HepG2 (cell line): ENCODE measurements around the gene PSMD9. TPM values are rescaled to one million over a fixed set of nuclear protein-coding genes. Genes with fewer than 3 reads are reported as not detected.

Experiments used
- CTCF ChIP-seq: sonication (generic); formaldehyde crosslinking; IDR thresholded peaks from 2 replicates; pipeline ENCODE4 v1.5.0; 2020; ENCODE audit warnings: mild to moderate bottlenecking, missing genetic modification reagents, moderate library complexity
- ELF3 ChIP-seq: IDR thresholded peaks from 2 replicates; pipeline ENCODE4 v1.6.1; 2016; ENCODE audit warnings: missing genetic modification reagents, missing compliant biosample characterization
- FOSL2 ChIP-seq: sonication (generic); formaldehyde crosslinking; IDR thresholded peaks from 2 replicates; pipeline ENCODE4 v1.4.0; 2020; ENCODE audit warnings: missing genetic modification reagents
- FOXK1 ChIP-seq: sonication (generic); formaldehyde crosslinking; IDR thresholded peaks from 2 replicates; pipeline ENCODE4 v1.4.0; 2020; ENCODE audit warnings: low read depth, missing genetic modification reagents, borderline replicate concordance
- FOXK2 ChIP-seq: fragments of 450-650 bp; IDR thresholded peaks from 2 replicates; pipeline ENCODE4 v1.6.1; 2016
- FOXP1 ChIP-seq, 2 experiments: fragments of 450-650 bp in 1 of 2; IDR thresholded peaks; 2 replicates each; pipeline ENCODE4 v1.6.1; 2017 to 2018; ENCODE audit warnings: antibody characterized with exemption in 1 of 2
- GATAD1 ChIP-seq: IDR thresholded peaks from 2 replicates; pipeline ENCODE4 v1.6.1; 2016; ENCODE audit warnings: missing genetic modification reagents, missing compliant biosample characterization
- HMG20A ChIP-seq: IDR thresholded peaks from 2 replicates; pipeline ENCODE4 v1.6.1; 2016; ENCODE audit warnings: borderline replicate concordance
- NR2C2 ChIP-seq: sonication (generic); formaldehyde crosslinking; IDR thresholded peaks from 2 replicates; pipeline ENCODE4 v1.4.0; 2020; ENCODE audit warnings: missing genetic modification reagents, mild to moderate bottlenecking, moderate library complexity, borderline replicate concordance
- RXRA ChIP-seq: sonication (generic); formaldehyde crosslinking; IDR thresholded peaks from 2 replicates; pipeline ENCODE4 v1.5.1; 2020; ENCODE audit warnings: missing genetic modification reagents
- SALL1 ChIP-seq: sonication (generic); formaldehyde crosslinking; IDR thresholded peaks from 2 replicates; pipeline ENCODE4 v1.8.0; 2022; ENCODE audit warnings: mild to moderate bottlenecking, missing genetic modification reagents
- SOX13 ChIP-seq, 3 experiments: fragments of 450-650 bp in 1 of 3; sonication (generic) in 1 of 3; formaldehyde crosslinking in 1 of 3; IDR thresholded peaks in 2 of 3; conservative IDR thresholded peaks in 1 of 3; 2 replicates each; pipeline versions ENCODE4 v1.5.0 to v1.6.1; 2016 to 2020; ENCODE audit warnings: antibody characterized with exemption in 1 of 3, mild to moderate bottlenecking in 1 of 3, missing compliant biosample characterization in 1 of 3, missing genetic modification reagents in 1 of 3, moderate library complexity in 1 of 3
- SOX6 ChIP-seq, 2 experiments: fragments of 450-650 bp in 1 of 2; sonication (generic) in 1 of 2; formaldehyde crosslinking in 1 of 2; IDR thresholded peaks; 2 replicates each; pipeline versions ENCODE4 v1.4.0 to v1.6.1; 2017 to 2020; ENCODE audit warnings: antibody characterized with exemption in 1 of 2, mild to moderate bottlenecking in 1 of 2, missing genetic modification reagents in 1 of 2
- ZBTB25 ChIP-seq: IDR thresholded peaks from 2 replicates; pipeline ENCODE4 v1.6.1; 2018; ENCODE audit warnings: missing genetic modification reagents
- ZMAT3 ChIP-seq: sonication (generic); formaldehyde crosslinking; conservative IDR thresholded peaks from 2 replicates; pipeline ENCODE4 v1.7.0; 2021; ENCODE audit warnings: missing genetic modification reagents
- ZMYM4 ChIP-seq: sonication (generic); formaldehyde crosslinking; IDR thresholded peaks from 2 replicates; pipeline ENCODE4 v1.8.1; 2023; ENCODE audit warnings: mild to moderate bottlenecking, missing genetic modification reagents
- ZNF407 ChIP-seq: sonication (generic); formaldehyde crosslinking; IDR thresholded peaks from one replicate; pipeline ENCODE4 v1.5.1; 2020; ENCODE audit warnings: mild to moderate bottlenecking, missing genetic modification reagents; ENCODE audit errors: not compliant biosample characterization
- ZNF790 ChIP-seq: sonication (generic); formaldehyde crosslinking; IDR thresholded peaks from 2 replicates; pipeline ENCODE4 v1.8.0; 2022; ENCODE audit warnings: missing genetic modification reagents, mild to moderate bottlenecking, borderline replicate concordance
- ZSCAN21 ChIP-seq: sonication (generic); formaldehyde crosslinking; IDR thresholded peaks from 2 replicates; pipeline ENCODE4 v1.8.0; 2022; ENCODE audit warnings: mild to moderate bottlenecking, missing genetic modification reagents, moderate library complexity, borderline replicate concordance
- polyA plus RNA-seq, 8 experiments: library from polyadenylated mRNA; depleted of rRNA in 3 of 8; stranded (reverse) in 7 of 8; unstranded in 1 of 8; fragments of >200 nt; fragmentation: Illumina TruSeq in 4 of 8; extraction: Trizol in 4 of 8; gene quantifications; 2 replicates each; pipeline versions ENCODE4 v1.2.1 to v1.2.3, GENCODE V29; 2011 to 2016; ENCODE audit warnings: low read depth in 4 of 8, missing spikeins in 1 of 8, mixed read lengths in 1 of 8; ENCODE audit not compliant: insufficient read depth in 1 of 8
- total RNA-seq, 5 experiments: library from RNA; depleted of rRNA; stranded (reverse); fragments of >200 nt; fragmentation: Illumina TruSeq; extraction: Trizol; gene quantifications; 2 replicates each; pipeline ENCODE4 v1.2.3, GENCODE V29; 2016; ENCODE audit warnings: low read depth in 1 of 5

The PSMD9 gene
- total and polyA plus RNA-seq, 2 of the 13 experiments (the other 11 are each of a cell fraction or from before 2014, with no cell fraction given) = 41.4 to 61.1 TPM

- TF ChIP-seq ZBTB25 (CRISPR knock-in tag) = 0 out of 2 replicates have a peak, but pooled peaks have one; percentile 13
- TF ChIP-seq SOX13 (IDR thresholded peaks at IDR 0.05) = no peak
- peak in 1 of 2 experiments; percentile 30; a peak in 1 of 4 replicates for TF ChIP-seq SOX13 (CRISPR knock-in tag; conservative IDR thresholded peaks at IDR 0.05 in 1 of 2, IDR thresholded peaks at IDR 0.05 in 1 of 2)
- TF ChIP-seq ZNF790 (CRISPR knock-in tag) = no peak
- no peak for TF ChIP-seq NR2C2
- TF ChIP-seq ELF3 (CRISPR knock-in tag) = peak; percentile 53
- TF ChIP-seq CTCF (CRISPR knock-in tag) = 0 out of 2 replicates have a peak, but pooled peaks have one; percentile 6
- no peak for TF ChIP-seq ZNF407 (CRISPR knock-in tag)
- no peak for TF ChIP-seq GATAD1
- TF ChIP-seq FOXK2 = 0 out of 2 replicates have a peak, but pooled peaks have one; percentile 44
- TF ChIP-seq SALL1 (CRISPR knock-in tag) = peak; percentile 55
- peak; percentile 45; the same call in 1 of the 2 replicates for TF ChIP-seq FOXP1 (IDR thresholded peaks at IDR 0.05)
- TF ChIP-seq FOXP1 (CRISPR knock-in tag; IDR thresholded peaks at IDR 0.05) = peak; percentile 88
- peak; percentile 71; the same call in 1 of the 2 replicates for TF ChIP-seq ZMAT3
- TF ChIP-seq RXRA (CRISPR knock-in tag) = 0 out of 2 replicates have a peak, but pooled peaks have one; percentile 43
- peak; percentile 43; the same call in 1 of the 2 replicates for TF ChIP-seq ZSCAN21 (CRISPR knock-in tag)
- TF ChIP-seq HMG20A (CRISPR knock-in tag) = peak; percentile 54; the same call in 1 of the 2 replicates
- peak; percentile 65 for TF ChIP-seq FOSL2 (CRISPR knock-in tag)
- 0 out of 2 replicates have a peak, but pooled peaks have one; percentile 28 for TF ChIP-seq ZMYM4 (CRISPR knock-in tag)
- TF ChIP-seq FOXK1 (CRISPR knock-in tag) = peak; percentile 67; the same call in 1 of the 2 replicates
- TF ChIP-seq SOX6 (IDR thresholded peaks at IDR 0.05) = no peak
- peak; percentile 40; the same call in 1 of the 2 replicates for TF ChIP-seq SOX6 (CRISPR knock-in tag; IDR thresholded peaks at IDR 0.05)
These were observed 28.3 kb upstream of the PSMD9 start (continued) for GRCh38 chr12:121860257-121860656.
